GM19372 (cell line): ENCODE results near the gene DDX27.

ENCODE experiments used
- ATAC-seq: cut with Tn5 transposase; IDR thresholded peaks from one replicate; pipeline ENCODE4 v1.9.1; 2021; ENCODE audit warnings: mild to moderate bottlenecking, low read depth, moderate library complexity; ENCODE audit not compliant: unreplicated experiment

DDX27 gene

GRCh38 chr20:49276961-49277785 is 58.0 kb downstream of the DDX27 start:
- ATAC-seq: no peak

GRCh38 chr20:49277786-49278035 is 58.5 kb downstream of the DDX27 start:
- ATAC-seq: no peak

GRCh38 chr20:49278036-49278817 is 59.0 kb downstream of the DDX27 start, which contains the start of gene ZNFX1:
Gene ZNFX1 (minus strand): TSS chr20:49278057. CDS start chr20:49275839, 2,218 bp downstream.
- peak; percentile 77 for ATAC-seq

- ATAC-seq: no peak
Measured at GRCh38 chr20:49278818-49279676, 59.8 kb downstream of the DDX27 start.

GRCh38 chr20:49279677-49280462 is 60.7 kb downstream of the DDX27 start:
- no peak for ATAC-seq

- ATAC-seq: no peak
Measured at GRCh38 chr20:49280463-49281058, 61.3 kb downstream of the DDX27 start.

- no peak for ATAC-seq
Measured at GRCh38 chr20:49281059-49281912, 62.1 kb downstream of the DDX27 start.

GRCh38 chr20:49281913-49282467 is 62.8 kb downstream of the DDX27 start:
- ATAC-seq: no peak

GRCh38 chr20:49282584-49283171 is 63.5 kb downstream of the DDX27 start:
- ATAC-seq: no peak

- ATAC-seq: no peak
Measured at GRCh38 chr20:49283176-49283702, 64.0 kb downstream of the DDX27 start.

- ATAC-seq: no peak
Measured at GRCh38 chr20:49283703-49284625, 64.7 kb downstream of the DDX27 start.

- ATAC-seq: no peak
Measured at GRCh38 chr20:49284818-49285217, 65.6 kb downstream of the DDX27 start.

GRCh38 chr20:49285233-49285668 is 66.0 kb downstream of the DDX27 start:
- ATAC-seq: no peak

- no peak for ATAC-seq
Measured at GRCh38 chr20:49285813-49286494, 66.7 kb downstream of the DDX27 start.

GRCh38 chr20:49286689-49287551 is 67.7 kb downstream of the DDX27 start:
- ATAC-seq: no peak
